B cell (primary cell): ENCODE results near the gene TRAM2. TPM values are rescaled to one million over a fixed set of nuclear protein-coding genes. Genes with fewer than 3 reads are reported as not detected.

Source experiments
- ATAC-seq: fragments of 200-7000 bp; cut with Tn5 transposase; one replicate; pipeline ENCODE4 v1.10.0; 2021; ENCODE audit warnings: low read depth, mild to moderate bottlenecking, moderate number of reproducible peaks, moderate library complexity
- CTCF ChIA-PET: fragments of 350-600 bp; sonication (Branson Sonifier 250); formaldehyde crosslinking; loops from one replicate; lab custom pipeline; 2021; ENCODE audit warnings: antibody characterized with exemption, inconsistent platforms; lab: Charles Lee
- POLR2A ChIA-PET: fragments of 350-600 bp; sonication (Branson Sonifier 250); formaldehyde crosslinking; loops from one replicate; lab custom pipeline; 2021; ENCODE audit warnings: antibody characterized with exemption; lab: Charles Lee
- DNase-seq: peaks from one replicate; pipeline ENCODE4 v3.0.0; 2013
- H2AFZ ChIP-seq: 2 replicates; pipeline ENCODE4 v1.6.1; 2012; ENCODE audit warnings: mild to moderate bottlenecking, low read depth, low read length; ENCODE audit not compliant: insufficient read depth, poor library complexity, severe bottlenecking
- H3K27ac ChIP-seq, 2 donors: 1 replicate in 1 of 2; 2 replicates in 1 of 2; pipeline ENCODE4 v1.5.1; 2012 to 2013; ENCODE audit warnings: low read length in 2 of 2, mild to moderate bottlenecking in 2 of 2, moderate library complexity in 1 of 2
- H3K27me3 ChIP-seq, 4 experiments: fragments of 200-600 bp in 1 of 4; sonication (generic) in 1 of 4; replicated peaks in 1 of 4; 1 replicate in 2 of 4; 2 replicates in 2 of 4; pipeline versions ENCODE4 v1.6.1 to v1.7.0; 2013 to 2016; ENCODE audit warnings: low read length in 3 of 4, mild to moderate bottlenecking in 2 of 4, mixed read lengths in 1 of 4, moderate library complexity in 1 of 4; ENCODE audit not compliant: insufficient read depth in 4 of 4, control insufficient read depth in 3 of 4; ENCODE audit errors: control extremely low read depth in 1 of 4
- H3K36me3 ChIP-seq, 2 experiments: replicated peaks in 1 of 2; 1 replicate in 1 of 2; 2 replicates in 1 of 2; pipeline versions ENCODE4 v1.6.1 to v1.7.1; 2013; ENCODE audit warnings: low read length in 1 of 2; ENCODE audit not compliant: insufficient read depth in 2 of 2, control insufficient read depth in 1 of 2; ENCODE audit errors: control extremely low read depth in 1 of 2, extremely low read depth in 1 of 2
- H3K4me1 ChIP-seq, 2 donors: fragments of 200-600 bp in 1 of 2; sonication (generic) in 1 of 2; 1 replicate in 1 of 2; 2 replicates in 1 of 2; pipeline versions ENCODE4 v1.5.1 to v1.6.1; 2013 to 2017; ENCODE audit warnings: low read length in 2 of 2; ENCODE audit not compliant: control insufficient read depth in 2 of 2, insufficient read depth in 2 of 2
- H3K4me2 ChIP-seq: replicated peaks from 2 replicates; pipeline ENCODE3; 2012; ENCODE audit warnings: mild to moderate bottlenecking, low read depth, low read length; ENCODE audit not compliant: poor library complexity, severe bottlenecking
- H3K4me3 ChIP-seq, 5 experiments: fragments of 200-600 bp in 1 of 5; sonication (generic) in 1 of 5; 1 replicate in 3 of 5; 2 replicates in 2 of 5; pipeline versions ENCODE4 v1.5.1 to v1.7.0; 2011 to 2016; ENCODE audit warnings: low read length in 4 of 5, mild to moderate bottlenecking in 4 of 5, low read depth in 2 of 5, control low read depth in 1 of 5, moderate library complexity in 1 of 5; ENCODE audit not compliant: insufficient read depth in 1 of 5; ENCODE audit errors: control extremely low read depth in 1 of 5, extremely low read depth in 1 of 5
- H3K79me2 ChIP-seq: fragments of 200-600 bp; sonication (generic); one replicate; pipeline ENCODE4 v1.6.0; 2016; ENCODE audit warnings: low read length; ENCODE audit not compliant: control insufficient read depth, insufficient read depth
- H3K9ac ChIP-seq: fragments of 200-600 bp; sonication (generic); 2 replicates; pipeline ENCODE4 v1.6.1; 2017; ENCODE audit warnings: mild to moderate bottlenecking, low read length, moderate library complexity
- H3K9me3 ChIP-seq, 3 donors: one replicate each; pipeline versions ENCODE4 v1.6.1 to v1.7.1; 2013; ENCODE audit warnings: low read length in 2 of 3; ENCODE audit not compliant: control insufficient read depth in 2 of 3, insufficient read depth in 1 of 3; ENCODE audit errors: control extremely low read depth in 1 of 3
- H4K20me1 ChIP-seq: 2 replicates; pipeline ENCODE4 v1.6.0; 2012; ENCODE audit warnings: mild to moderate bottlenecking, low read length; ENCODE audit not compliant: insufficient read depth, control insufficient read depth, poor library complexity, severe bottlenecking
- H3K27ac Mint-ChIP-seq: one replicate; pipeline ENCODE4 v1.8.0; 2021; ENCODE audit warnings: mixed read lengths
- H3K27me3 Mint-ChIP-seq: one replicate; pipeline ENCODE4 v1.8.0; 2021; ENCODE audit warnings: mixed read lengths
- H3K4me1 Mint-ChIP-seq: one replicate; pipeline ENCODE4 v1.8.0; 2021; ENCODE audit warnings: mixed read lengths
- H3K4me3 Mint-ChIP-seq: one replicate; pipeline ENCODE4 v1.8.0; 2021; ENCODE audit warnings: mixed read lengths
- H3K9me3 Mint-ChIP-seq: one replicate; pipeline ENCODE4 v1.8.0; 2022; ENCODE audit warnings: mixed read lengths; ENCODE audit not compliant: insufficient read depth
- EZH2 ChIP-seq: IDR thresholded peaks from 2 replicates; pipeline ENCODE4 v1.6.1; 2012; ENCODE audit warnings: borderline replicate concordance, low read depth, mild to moderate bottlenecking, moderate library complexity, low read length; ENCODE audit not compliant: insufficient read depth, poor library complexity, severe bottlenecking
- WGBS: methylation state at CpG from one replicate; pipeline ENCODE4 v1.1.5; 2013; ENCODE audit warnings: missing lambda C conversion rate; ENCODE audit not compliant: insufficient coverage; 5-methylcytosine and 5-hydroxymethylcytosine counted together
- intact Hi-C: fragments of 100-400 bp; cut with micrococcal nuclease; formaldehyde crosslinking; loops from one replicate; pipeline ENCODE4 v1.10.0; 2022
- polyA plus RNA-seq: library from polyadenylated mRNA; depleted of rRNA; stranded (reverse); fragments of >200 nt; gene quantifications from 2 replicates; pipeline ENCODE4 v1.2.3, GENCODE V29; 2012
- total RNA-seq, 2 donors: library from RNA; stranded (reverse); fragments of 120-200 nt in 1 of 2; gene quantifications; 1 replicate in 1 of 2; 2 replicates in 1 of 2; pipeline versions ENCODE4 v1.2.3 to v1.2.4, GENCODE V29; 2013 to 2022
- TF ChIP-seq, protein P1 (sequence below): fragments of 200-600 bp; IDR thresholded peaks from one replicate; pipeline ENCODE4 v1.8.0; 2022; ENCODE audit warnings: antibody characterized with exemption, mild to moderate bottlenecking

The TRAM2 gene
- total and polyA plus RNA-seq, 2 donors (not counting 1 experiment from before 2014, with no cell fraction given), result 9.0 to 13.3 TPM

DNA sequence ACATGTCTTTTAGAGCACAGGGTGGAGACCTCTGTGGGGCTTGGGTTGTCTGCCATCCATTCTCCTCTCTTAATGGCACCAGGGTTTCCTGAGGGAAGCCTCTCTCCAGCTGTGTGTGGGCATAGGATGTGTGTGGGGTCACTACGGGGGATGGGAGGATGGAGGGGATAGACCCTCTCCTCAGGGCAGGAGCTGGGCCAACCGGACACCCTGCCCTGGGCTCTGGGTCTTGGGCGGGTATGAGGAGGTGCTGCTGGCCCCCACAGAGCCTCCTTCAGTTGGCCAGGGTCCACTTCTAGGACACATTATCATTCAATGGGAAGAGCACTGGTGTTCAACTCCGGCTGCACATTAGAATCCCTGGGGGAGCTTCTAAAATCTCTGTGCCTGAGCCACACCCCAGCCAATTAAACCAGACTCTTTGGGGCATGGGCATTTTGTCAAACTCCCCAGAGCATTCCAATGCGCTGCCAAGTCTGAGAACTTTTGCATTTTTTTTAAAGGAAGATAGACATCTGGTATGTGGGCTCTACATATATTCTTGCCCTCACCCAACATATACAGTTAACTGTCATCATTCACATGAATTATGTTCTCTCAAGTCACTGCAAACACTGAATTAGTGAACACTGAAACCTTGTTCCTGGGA lies 38.5 kb downstream of the TRAM2 start:
- H4K20me1 ChIP-seq, result peaks cover 4% of the 10 kb centered on the region
- TF ChIP-seq EZH2, result no peak
- TF ChIP-seq, protein P1, sequence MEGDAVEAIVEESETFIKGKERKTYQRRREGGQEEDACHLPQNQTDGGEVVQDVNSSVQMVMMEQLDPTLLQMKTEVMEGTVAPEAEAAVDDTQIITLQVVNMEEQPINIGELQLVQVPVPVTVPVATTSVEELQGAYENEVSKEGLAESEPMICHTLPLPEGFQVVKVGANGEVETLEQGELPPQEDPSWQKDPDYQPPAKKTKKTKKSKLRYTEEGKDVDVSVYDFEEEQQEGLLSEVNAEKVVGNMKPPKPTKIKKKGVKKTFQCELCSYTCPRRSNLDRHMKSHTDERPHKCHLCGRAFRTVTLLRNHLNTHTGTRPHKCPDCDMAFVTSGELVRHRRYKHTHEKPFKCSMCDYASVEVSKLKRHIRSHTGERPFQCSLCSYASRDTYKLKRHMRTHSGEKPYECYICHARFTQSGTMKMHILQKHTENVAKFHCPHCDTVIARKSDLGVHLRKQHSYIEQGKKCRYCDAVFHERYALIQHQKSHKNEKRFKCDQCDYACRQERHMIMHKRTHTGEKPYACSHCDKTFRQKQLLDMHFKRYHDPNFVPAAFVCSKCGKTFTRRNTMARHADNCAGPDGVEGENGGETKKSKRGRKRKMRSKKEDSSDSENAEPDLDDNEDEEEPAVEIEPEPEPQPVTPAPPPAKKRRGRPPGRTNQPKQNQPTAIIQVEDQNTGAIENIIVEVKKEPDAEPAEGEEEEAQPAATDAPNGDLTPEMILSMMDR, result no peak
- H3K27ac Mint-ChIP-seq, result no peak overlapping the region
- no peak for ATAC-seq
- CTCF ChIA-PET, result no interaction called here
- WGBS, result 95% methylated on average over 3 of the region's 5 CpGs
- DNase-seq, result no peak
- no peaks in the 10 kb centered on the region for H3K9me3 Mint-ChIP-seq
- H3K4me3 ChIP-seq, result no peak overlapping the region
- no peak overlapping the region for H3K27ac ChIP-seq
- H3K9me3 ChIP-seq, result no peaks in the 10 kb centered on the region
- H3K4me1 ChIP-seq, result peaks cover 8 to 16% of the 10 kb centered on the region in 2 donors
- intact Hi-C loops, result no loop called here
- no peak overlapping the region for H2AFZ ChIP-seq
- H3K4me2 ChIP-seq, result no peak overlapping the region
- peaks cover 3% of the 10 kb centered on the region for H3K79me2 ChIP-seq
- H3K27me3 Mint-ChIP-seq, result no peaks in the 10 kb centered on the region
- H3K4me3 Mint-ChIP-seq, result no peak overlapping the region
- POLR2A ChIA-PET, result no interaction called here
- no peaks in the 10 kb centered on the region for H3K27me3 ChIP-seq
- H3K9ac ChIP-seq, result no peak overlapping the region
- peaks cover 0 to 4% of the 10 kb centered on the region in 2 experiments for H3K36me3 ChIP-seq
- H3K4me1 Mint-ChIP-seq, result peaks cover 16% of the 10 kb centered on the region

DNA sequence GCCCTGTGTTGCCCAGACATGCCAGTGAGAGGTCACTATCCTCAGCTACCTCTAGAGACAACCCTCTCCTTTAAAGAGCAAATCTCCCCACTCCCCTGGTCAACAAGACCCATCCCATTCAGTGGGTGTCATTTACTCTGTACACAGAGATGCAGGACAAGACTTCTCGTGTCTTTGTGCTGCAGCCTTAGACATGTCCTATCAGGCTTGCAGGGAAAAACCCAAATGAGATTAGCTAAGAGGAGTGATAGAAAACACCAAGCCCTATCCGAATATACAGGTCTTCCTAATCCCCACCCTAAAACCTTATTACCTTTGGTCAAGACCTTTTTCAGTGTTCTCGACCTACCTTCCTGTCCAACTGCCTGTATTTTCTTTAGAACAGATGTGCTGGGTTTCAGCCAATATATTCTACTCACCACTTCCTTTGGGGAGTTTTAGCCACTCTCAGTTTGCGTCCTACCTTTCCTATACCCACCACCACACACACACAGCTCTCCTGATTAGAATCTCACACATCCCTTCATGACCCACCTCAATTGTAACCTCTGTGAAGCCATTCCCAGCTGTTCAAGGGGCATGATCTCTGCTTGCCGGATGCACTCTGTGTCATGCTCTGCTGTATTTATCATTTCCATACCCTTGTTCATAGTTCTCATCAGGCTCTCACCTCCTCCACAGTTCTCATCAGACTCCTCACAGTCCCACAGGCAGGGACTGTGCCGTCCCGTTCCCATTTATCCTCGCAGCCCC lies 39.7 kb downstream of the TRAM2 start:
- Histone ChIP-seq H3K4me1 (peaks cover 8 to 16% of the 10 kb centered on the region in 2 donors), H3K9ac (no peak overlapping the region), H2AFZ (no peak overlapping the region), H3K4me2 (peak overlapping the region; percentile 11), H3K4me3 (no peak overlapping the region), H4K20me1 (peaks cover 4% of the 10 kb centered on the region), H3K79me2 (peaks cover 3% of the 10 kb centered on the region), H3K36me3 (peaks cover 0 to 4% of the 10 kb centered on the region in 2 experiments), H3K27me3 (no peaks in the 10 kb centered on the region), H3K27ac (no peak overlapping the region), H3K9me3 (no peaks in the 10 kb centered on the region)
- no peak for DNase-seq
- intact Hi-C loops, result no loop called here
- Mint-ChIP-seq H3K4me1 (peaks cover 16% of the 10 kb centered on the region), H3K27me3 (no peaks in the 10 kb centered on the region), H3K9me3 (no peaks in the 10 kb centered on the region), H3K27ac (peak overlapping the region; percentile 32), H3K4me3 (peak overlapping the region; percentile 5)
- WGBS, result 42% methylated on average over 5 of the region's 8 CpGs
- ChIA-PET POLR2A (no interaction called here), CTCF (no interaction called here)
- TF ChIP-seq EZH2, result no peak
- TF ChIP-seq, protein P1, result no peak
- no peak for ATAC-seq
